OCI-LY1 (cell line): ENCODE results near the gene PAK4.

Experiments
- EZH2 ChIP-seq: fragments of 200-600 bp; sonication (generic), shearing (Covaris generic); IDR thresholded peaks from 2 replicates; pipeline ENCODE4 v1.8.0; 2017; ENCODE audit warnings: borderline replicate concordance, mixed run types, mild to moderate bottlenecking, antibody characterized with exemption, low read length, moderate library complexity, mixed read lengths
- TF ChIP-seq, protein P1 (sequence below): fragments of 200-600 bp; sonication (generic), shearing (Covaris generic); IDR thresholded peaks from 2 replicates; pipeline ENCODE4 v1.5.1; 2017; ENCODE audit warnings: mild to moderate bottlenecking, antibody characterized with exemption, low read length, moderate library complexity, mixed read lengths

GRCh38 chr19:39155114-39155700, 29.6 kb downstream of the PAK4 start:
- TF ChIP-seq, protein P1, sequence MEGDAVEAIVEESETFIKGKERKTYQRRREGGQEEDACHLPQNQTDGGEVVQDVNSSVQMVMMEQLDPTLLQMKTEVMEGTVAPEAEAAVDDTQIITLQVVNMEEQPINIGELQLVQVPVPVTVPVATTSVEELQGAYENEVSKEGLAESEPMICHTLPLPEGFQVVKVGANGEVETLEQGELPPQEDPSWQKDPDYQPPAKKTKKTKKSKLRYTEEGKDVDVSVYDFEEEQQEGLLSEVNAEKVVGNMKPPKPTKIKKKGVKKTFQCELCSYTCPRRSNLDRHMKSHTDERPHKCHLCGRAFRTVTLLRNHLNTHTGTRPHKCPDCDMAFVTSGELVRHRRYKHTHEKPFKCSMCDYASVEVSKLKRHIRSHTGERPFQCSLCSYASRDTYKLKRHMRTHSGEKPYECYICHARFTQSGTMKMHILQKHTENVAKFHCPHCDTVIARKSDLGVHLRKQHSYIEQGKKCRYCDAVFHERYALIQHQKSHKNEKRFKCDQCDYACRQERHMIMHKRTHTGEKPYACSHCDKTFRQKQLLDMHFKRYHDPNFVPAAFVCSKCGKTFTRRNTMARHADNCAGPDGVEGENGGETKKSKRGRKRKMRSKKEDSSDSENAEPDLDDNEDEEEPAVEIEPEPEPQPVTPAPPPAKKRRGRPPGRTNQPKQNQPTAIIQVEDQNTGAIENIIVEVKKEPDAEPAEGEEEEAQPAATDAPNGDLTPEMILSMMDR: no peak
- TF ChIP-seq EZH2: no peak
